CD4-positive, alpha-beta memory T cell (primary cell): ENCODE results near the gene GLI1. TPM values are rescaled to one million over a fixed set of nuclear protein-coding genes. Genes with fewer than 3 reads are reported as not detected.
"Not testable (repeated sequence)": the region's sequence is repeated elsewhere in the genome, so short reads cannot be mapped to it uniquely, and the experiment has no call there.

Source experiments
- CTCF ChIA-PET: fragments of 350-600 bp; sonication (Branson Sonifier 250); formaldehyde crosslinking; loops from one replicate; lab custom pipeline; 2021; ENCODE audit warnings: inconsistent platforms; ENCODE audit not compliant: partially characterized antibody; lab: Charles Lee
- POLR2A ChIA-PET: fragments of 350-600 bp; sonication (Branson Sonifier 250); formaldehyde crosslinking; loops from one replicate; lab custom pipeline; 2021; ENCODE audit not compliant: partially characterized antibody; lab: Charles Lee
- DNase-seq, 5 donors: peaks; one replicate each; pipeline versions ENCODE4 v3.0.0 to v3.0.0-alpha.2; 2020 to 2022; ENCODE audit warnings: mixed read lengths in 1 of 5
- H3K27ac ChIP-seq: one replicate; pipeline ENCODE4 v1.7.0; 2013; ENCODE audit warnings: low read depth, low read length
- H3K27me3 ChIP-seq: 2 replicates; pipeline ENCODE4 v1.7.0; 2013; ENCODE audit warnings: mild to moderate bottlenecking, low read length, moderate library complexity; ENCODE audit not compliant: insufficient read depth
- H3K36me3 ChIP-seq: 2 replicates; pipeline ENCODE4 v1.7.0; 2013; ENCODE audit warnings: mild to moderate bottlenecking, low read length, moderate library complexity; ENCODE audit not compliant: insufficient read depth
- H3K4me1 ChIP-seq: 2 replicates; pipeline ENCODE4 v1.7.0; 2013; ENCODE audit warnings: mild to moderate bottlenecking, low read length, moderate library complexity; ENCODE audit not compliant: insufficient read depth
- H3K4me3 ChIP-seq, 2 donors: one replicate each; pipeline ENCODE4 v1.7.0; 2013; ENCODE audit warnings: low read length in 2 of 2, mild to moderate bottlenecking in 1 of 2
- H3K9me3 ChIP-seq, 2 donors: one replicate each; pipeline ENCODE4 v1.7.0; 2013; ENCODE audit warnings: low read length in 2 of 2, control low read depth in 1 of 2; ENCODE audit not compliant: control insufficient read depth in 1 of 2
- H3K27ac Mint-ChIP-seq, 7 donors: one replicate each; pipeline ENCODE4 v1.8.0; 2020 to 2021; ENCODE audit warnings: mixed read lengths in 7 of 7, mild to moderate bottlenecking in 6 of 7, inconsistent platforms in 3 of 7, moderate library complexity in 3 of 7
- H3K27me3 Mint-ChIP-seq, 2 donors: one replicate each; pipeline ENCODE4 v1.8.0; 2020 to 2021; ENCODE audit warnings: mixed read lengths in 2 of 2
- H3K36me3 Mint-ChIP-seq, 2 donors: one replicate each; pipeline ENCODE4 v1.8.0; 2020 to 2021; ENCODE audit warnings: mixed read lengths in 2 of 2, inconsistent platforms in 1 of 2, mild to moderate bottlenecking in 1 of 2
- H3K4me1 Mint-ChIP-seq, 4 donors: one replicate each; pipeline ENCODE4 v1.8.0; 2020 to 2021; ENCODE audit warnings: mixed read lengths in 4 of 4, mild to moderate bottlenecking in 1 of 4
- H3K4me3 Mint-ChIP-seq, 8 donors: one replicate each; pipeline ENCODE4 v1.8.0; 2020 to 2021; ENCODE audit warnings: mixed read lengths in 8 of 8, mild to moderate bottlenecking in 7 of 8, moderate library complexity in 6 of 8, inconsistent platforms in 3 of 8
- H3K9me3 Mint-ChIP-seq, 8 donors: one replicate each; pipeline ENCODE4 v1.8.0; 2020 to 2021; ENCODE audit warnings: mixed read lengths in 8 of 8, mild to moderate bottlenecking in 5 of 8, inconsistent platforms in 3 of 8, moderate library complexity in 1 of 8
- intact Hi-C: fragments of 100-400 bp; cut with micrococcal nuclease; formaldehyde crosslinking; loops from one replicate; pipeline ENCODE4 v1.15.1; 2023
- polyA plus RNA-seq, 2 donors: library from polyadenylated mRNA; unstranded; fragments of 300-500 nt; fragmentation: Illumina TruSeq; gene quantifications; one replicate each; pipeline ENCODE4 v1.2.3, GENCODE V29; 2021
- total RNA-seq, 2 experiments: library from RNA; stranded (reverse); gene quantifications; one replicate each; pipeline ENCODE4 v1.2.3, GENCODE V29; 2021

GLI1 gene
- total and polyA plus RNA-seq, 4 experiments from 2014 or later, result 0.30 to 0.35 TPM; not detected in 2

DNA sequence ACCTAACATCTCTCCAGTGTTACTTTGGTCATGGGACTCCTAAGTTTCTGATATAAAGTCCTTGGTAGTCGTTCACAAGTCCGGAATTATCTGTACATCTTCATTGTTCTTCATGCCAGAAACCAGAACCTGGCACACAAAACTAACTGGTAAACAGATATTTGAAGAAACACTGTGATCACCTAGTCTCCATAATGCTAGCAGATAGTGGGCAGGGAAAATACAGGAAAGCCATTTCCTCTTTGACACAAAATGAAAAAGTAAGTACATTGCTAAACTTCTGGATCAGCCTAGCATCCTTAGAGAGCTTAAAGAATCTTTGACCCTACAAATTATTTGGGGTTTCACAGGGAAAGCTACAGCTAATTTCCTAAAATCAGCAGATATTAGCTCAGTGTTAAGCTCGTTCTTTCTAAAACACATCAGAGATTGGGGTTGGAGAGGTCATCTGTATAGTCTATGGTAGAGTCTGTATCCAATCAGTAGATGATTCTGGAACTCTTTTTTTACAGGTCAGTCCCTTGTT, 55.9 kb downstream of the GLI1 start:
- H3K27me3 ChIP-seq, result no peaks in the 10 kb centered on the region
- ChIA-PET CTCF (interaction anchor here (0.5 to 1.8 kb wide), 4 partner anchors 16 to 57 kb away, joined by 3 to 12 read pairs (median 4); no protein-coding TSS in a partner anchor), POLR2A (interaction anchor here (1.4 to 3.7 kb wide), 3 partner anchors 32 to 38 kb away, joined by 4 to 12 read pairs (median 10); partner anchors contain the start of genes ARHGAP9 and DCTN2)
- H3K4me3 ChIP-seq, result no peak overlapping the region
- Mint-ChIP-seq H3K27ac (peak overlapping the region in 3 of 7 donors; percentile 13 to 99 (median 17)), H3K4me1 (peaks cover 14 to 34% (median 20%) of the 10 kb centered on the region in 4 donors), H3K36me3 (peaks cover 54 to 79% of the 10 kb centered on the region in 2 donors), H3K27me3 (no peaks in the 10 kb centered on the region), H3K9me3 (no peaks in the 10 kb centered on the region), H3K4me3 (no peak overlapping the region)
- H3K4me1 ChIP-seq, result peaks cover 27% of the 10 kb centered on the region
- DNase-seq, result no peak
- no peak overlapping the region for H3K27ac ChIP-seq
- no peaks in the 10 kb centered on the region for H3K9me3 ChIP-seq
- peaks cover 61% of the 10 kb centered on the region for H3K36me3 ChIP-seq
- intact Hi-C loops, result no loop called here

DNA sequence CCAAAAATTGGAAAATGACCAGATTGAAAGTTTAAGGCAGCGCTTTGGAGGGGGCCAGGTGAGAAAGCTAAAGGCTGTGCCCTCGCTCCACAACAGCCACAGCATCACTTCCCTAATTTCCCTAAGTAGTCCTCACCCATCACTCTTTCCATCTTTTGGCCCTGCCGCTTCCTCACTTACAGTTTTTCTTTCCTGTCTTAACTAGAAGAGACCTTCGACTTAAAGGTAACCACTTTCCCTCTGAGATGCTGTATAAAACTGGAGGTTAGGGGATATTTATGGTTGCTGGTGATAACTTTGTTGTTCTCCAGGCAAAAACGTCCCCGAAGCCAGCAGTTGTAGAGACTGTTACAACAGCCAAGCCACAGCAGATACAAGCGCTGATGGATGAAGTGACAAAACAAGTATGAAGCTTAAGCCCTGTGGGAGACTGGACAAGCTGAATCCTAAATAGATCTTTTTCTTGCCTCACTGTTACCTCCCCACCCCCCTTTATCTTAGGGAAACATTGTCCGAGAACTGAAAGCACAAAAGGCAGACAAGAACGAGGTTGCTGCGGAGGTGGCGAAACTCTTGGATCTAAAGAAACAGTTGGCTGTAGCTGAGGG, 56.5 kb downstream of the GLI1 start:
- H3K4me1 Mint-ChIP-seq, result peaks cover 14 to 40% (median 21%) of the 10 kb centered on the region in 4 donors
- intact Hi-C loops, result no loop called here
- ChIA-PET CTCF (interaction anchor here (0.5 to 2.4 kb wide), 5 partner anchors 16 to 57 kb away, joined by 3 to 11 read pairs (median 3); no protein-coding TSS in a partner anchor), POLR2A (interaction anchor here (1.0 to 3.7 kb wide), 4 partner anchors 15 to 39 kb away, joined by 3 to 12 read pairs (median 7); partner anchors contain the start of genes ARHGAP9 and DCTN2)
- Histone ChIP-seq H3K9me3 (no peaks in the 10 kb centered on the region), H3K4me1 (peaks cover 30% of the 10 kb centered on the region), H3K4me3 (no peak overlapping the region), H3K27ac (no peak overlapping the region), H3K27me3 (no peaks in the 10 kb centered on the region), H3K36me3 (peaks cover 61% of the 10 kb centered on the region)
- DNase-seq, result no peak
- H3K9me3 Mint-ChIP-seq, result no peaks in the 10 kb centered on the region
- peak overlapping the region in 1 of 8 donors; percentile 17 for H3K4me3 Mint-ChIP-seq
- peaks cover 54 to 78% of the 10 kb centered on the region in 2 donors for H3K36me3 Mint-ChIP-seq
- H3K27me3 Mint-ChIP-seq, result no peaks in the 10 kb centered on the region
- peak overlapping the region in 4 of 7 donors; percentile 61 to 99 (median 66) for H3K27ac Mint-ChIP-seq

GRCh38 chr12:57516617-57517153, 57.1 kb downstream of the GLI1 start:
- CTCF ChIA-PET, result interaction anchor here (1.1 to 2.4 kb wide), 4 partner anchors 17 to 58 kb away, joined by 3 to 11 read pairs (median 3); no protein-coding TSS in a partner anchor
- Mint-ChIP-seq H3K27me3 (no peaks in the 10 kb centered on the region), H3K36me3 (peaks cover 51 to 73% of the 10 kb centered on the region in 2 donors), H3K9me3 (peaks cover 0 to 3% (median 0%) of the 10 kb centered on the region in 8 donors), H3K4me3 (peak overlapping the region in 1 of 8 donors; percentile 17), H3K27ac (peak overlapping the region in 4 of 7 donors; percentile 43 to 99 (median 67)), H3K4me1 (peaks cover 18 to 47% (median 26%) of the 10 kb centered on the region in 4 donors)
- no peak overlapping the region for H3K4me3 ChIP-seq
- POLR2A ChIA-PET, result interaction anchor here (1.0 to 3.7 kb wide), 3 partner anchors 15 to 40 kb away, joined by 3 to 12 read pairs (median 10); partner anchors contain the start of gene ARHGAP9
- DNase-seq, result no peak
- peaks cover 56% of the 10 kb centered on the region for H3K36me3 ChIP-seq
- no peaks in the 10 kb centered on the region for H3K27me3 ChIP-seq
- no peaks in the 10 kb centered on the region for H3K9me3 ChIP-seq
- no peak overlapping the region for H3K27ac ChIP-seq
- intact Hi-C loops, result no loop called here
- peaks cover 36% of the 10 kb centered on the region for H3K4me1 ChIP-seq

- ChIA-PET CTCF (interaction anchor here (1.0 to 2.4 kb wide), 3 partner anchors 40 to 59 kb away, joined by 3 to 11 read pairs (median 3); no protein-coding TSS in a partner anchor), POLR2A (interaction anchor here (1.0 to 3.7 kb wide), 3 partner anchors 16 to 40 kb away, joined by 3 to 12 read pairs (median 10); partner anchors contain the start of gene ARHGAP9)
- peaks cover 0 to 2% of the 10 kb centered on the region in 2 donors for H3K27me3 Mint-ChIP-seq
- intact Hi-C loops, result no loop called here
- H3K9me3 Mint-ChIP-seq, result peaks cover 0 to 3% (median 0%) of the 10 kb centered on the region in 8 donors
- H3K4me1 Mint-ChIP-seq, result peaks cover 21 to 52% (median 30%) of the 10 kb centered on the region in 4 donors
- DNase-seq, result no peak
- Histone ChIP-seq H3K4me1 (peaks cover 41% of the 10 kb centered on the region), H3K9me3 (no peaks in the 10 kb centered on the region), H3K27me3 (no peaks in the 10 kb centered on the region), H3K27ac (no peak overlapping the region), H3K36me3 (peaks cover 51% of the 10 kb centered on the region), H3K4me3 (no peak overlapping the region)
- peak overlapping the region in 5 of 7 donors; percentile 43 to 99 (median 65) for H3K27ac Mint-ChIP-seq
- H3K36me3 Mint-ChIP-seq, result peaks cover 46 to 72% of the 10 kb centered on the region in 2 donors
- peak overlapping the region in 1 of 8 donors; percentile 62 for H3K4me3 Mint-ChIP-seq
Measured at GRCh38 chr12:57517187-57517586, 57.6 kb downstream of the GLI1 start.

DNA sequence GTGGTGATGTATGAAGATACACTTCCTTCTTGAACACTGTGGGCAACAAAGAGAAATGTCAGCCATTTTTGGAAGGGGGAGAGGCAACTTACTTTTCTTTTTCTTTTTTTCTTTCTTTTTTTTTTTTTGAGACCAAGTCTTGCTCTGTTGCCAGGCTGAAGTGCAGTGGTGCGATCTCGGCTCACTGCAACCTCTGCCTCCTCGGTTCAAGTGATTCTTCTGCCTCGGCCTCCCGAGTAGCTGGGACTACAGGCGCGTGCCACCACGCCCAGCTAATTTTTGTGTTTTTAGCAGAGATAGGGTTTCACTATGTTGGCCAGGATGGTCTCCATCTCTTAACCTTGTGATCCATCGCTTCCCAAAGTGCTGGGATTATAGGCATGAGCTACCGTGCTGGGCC, 58.1 kb downstream of the GLI1 start:
- DNase-seq, H3K9me3 ChIP-seq, H3K27ac ChIP-seq, H3K9me3 Mint-ChIP-seq, H3K4me3 ChIP-seq, H3K27me3 Mint-ChIP-seq, intact Hi-C loops, H3K27me3 ChIP-seq: not testable (repeated sequence)
- ChIA-PET CTCF (interaction anchor here (1.0 to 2.4 kb wide), 3 partner anchors 41 to 59 kb away, joined by 3 to 11 read pairs (median 3); no protein-coding TSS in a partner anchor), POLR2A (interaction anchor here (2.4 to 4.0 kb wide), 2 partner anchors 39 to 41 kb away, joined by 10 to 82 read pairs; partner anchors contain the start of gene ARHGAP9)
- H3K36me3 ChIP-seq, result peaks cover 45% of the 10 kb centered on the region
- H3K4me1 Mint-ChIP-seq, result peaks cover 21 to 54% (median 31%) of the 10 kb centered on the region in 4 donors
- peaks cover 41 to 69% of the 10 kb centered on the region in 2 donors for H3K36me3 Mint-ChIP-seq
- peaks cover 42% of the 10 kb centered on the region for H3K4me1 ChIP-seq
- H3K27ac Mint-ChIP-seq, result peak overlapping the region in 4 of 7 donors; percentile 65 to 99 (median 86)
- peak overlapping the region in 2 of 8 donors; percentile 26 to 62 for H3K4me3 Mint-ChIP-seq

GRCh38 chr12:57518176-57518919, 58.8 kb downstream of the GLI1 start:
- peaks cover 0 to 2% of the 10 kb centered on the region in 2 donors for H3K27me3 Mint-ChIP-seq
- Histone ChIP-seq H3K4me3 (no peak overlapping the region), H3K27me3 (no peaks in the 10 kb centered on the region), H3K27ac (peak overlapping the region; percentile 20), H3K36me3 (peaks cover 39% of the 10 kb centered on the region), H3K4me1 (peaks cover 46% of the 10 kb centered on the region), H3K9me3 (no peaks in the 10 kb centered on the region)
- peaks cover 23 to 58% (median 33%) of the 10 kb centered on the region in 4 donors for H3K4me1 Mint-ChIP-seq
- peak overlapping the region in 6 of 7 donors; percentile 78 to 100 (median 86) for H3K27ac Mint-ChIP-seq
- DNase-seq, result no peak
- intact Hi-C loops, result no loop called here
- H3K9me3 Mint-ChIP-seq, result peaks cover 0 to 3% (median 0%) of the 10 kb centered on the region in 8 donors
- H3K36me3 Mint-ChIP-seq, result peaks cover 35 to 65% of the 10 kb centered on the region in 2 donors
- CTCF ChIA-PET, result interaction anchor here (1.0 to 2.4 kb wide), 2 partner anchors 41 to 60 kb away, joined by 3 to 11 read pairs; no protein-coding TSS in a partner anchor
- H3K4me3 Mint-ChIP-seq, result peak overlapping the region; percentile 11 to 99 (median 94)
- POLR2A ChIA-PET, result interaction anchor here (2.6 to 4.0 kb wide), 3 partner anchors 32 to 59 kb away, joined by 13 to 82 read pairs (median 18); partner anchors contain the start of genes ARHGAP9 and GLI1
